Measurements from ENCODE around the gene EDA.

DNA sequence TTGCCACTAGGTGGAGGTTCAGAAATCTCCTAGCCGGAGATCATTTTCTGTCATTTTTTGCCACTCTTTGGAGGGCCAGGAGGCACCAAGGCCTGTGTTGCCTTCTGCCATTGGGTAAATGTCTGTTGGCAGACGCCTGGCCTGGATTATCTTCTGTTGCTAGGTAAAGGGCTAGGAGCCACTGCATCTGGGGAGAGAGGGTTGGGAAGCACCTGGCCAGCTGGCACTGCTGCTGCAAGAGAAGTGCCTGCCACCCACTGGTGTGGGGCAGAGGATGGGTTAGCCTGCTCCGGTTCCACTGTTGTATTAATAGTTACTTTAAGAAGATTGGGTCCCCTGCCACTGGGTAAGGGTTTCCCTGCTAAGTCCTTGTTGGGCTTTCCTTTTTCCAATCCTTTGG lies 375.8 kb downstream of the EDA start:
- TF ChIP-seq, protein P1, sequence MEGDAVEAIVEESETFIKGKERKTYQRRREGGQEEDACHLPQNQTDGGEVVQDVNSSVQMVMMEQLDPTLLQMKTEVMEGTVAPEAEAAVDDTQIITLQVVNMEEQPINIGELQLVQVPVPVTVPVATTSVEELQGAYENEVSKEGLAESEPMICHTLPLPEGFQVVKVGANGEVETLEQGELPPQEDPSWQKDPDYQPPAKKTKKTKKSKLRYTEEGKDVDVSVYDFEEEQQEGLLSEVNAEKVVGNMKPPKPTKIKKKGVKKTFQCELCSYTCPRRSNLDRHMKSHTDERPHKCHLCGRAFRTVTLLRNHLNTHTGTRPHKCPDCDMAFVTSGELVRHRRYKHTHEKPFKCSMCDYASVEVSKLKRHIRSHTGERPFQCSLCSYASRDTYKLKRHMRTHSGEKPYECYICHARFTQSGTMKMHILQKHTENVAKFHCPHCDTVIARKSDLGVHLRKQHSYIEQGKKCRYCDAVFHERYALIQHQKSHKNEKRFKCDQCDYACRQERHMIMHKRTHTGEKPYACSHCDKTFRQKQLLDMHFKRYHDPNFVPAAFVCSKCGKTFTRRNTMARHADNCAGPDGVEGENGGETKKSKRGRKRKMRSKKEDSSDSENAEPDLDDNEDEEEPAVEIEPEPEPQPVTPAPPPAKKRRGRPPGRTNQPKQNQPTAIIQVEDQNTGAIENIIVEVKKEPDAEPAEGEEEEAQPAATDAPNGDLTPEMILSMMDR (IDR thresholded peaks at IDR 0.05) = no peak
- TF ChIP-seq EZH2 (IDR thresholded peaks at IDR 0.05; ENCODE audit: borderline replicate concordance, insufficient read depth, low read depth, low read length, poor library complexity, severe bottlenecking) = no peak
